ENCODE measurements around the gene NCEH1.
"Not testable (repeated sequence)": the region's sequence is repeated elsewhere in the genome, so short reads cannot be mapped to it uniquely, and the experiment has no call there.

NCEH1 gene

GRCh38 chr3:172612871-172613678 is 97.8 kb downstream of the NCEH1 start:
- no peak for DNase-seq (ENCODE audit: low read depth)

GRCh38 chr3:172609750-172610149 is 101.1 kb downstream of the NCEH1 start:
- no peak for DNase-seq (ENCODE audit: low read depth)

- no peak for DNase-seq (ENCODE audit: low read depth)
Measured at GRCh38 chr3:172608575-172608974, 102.3 kb downstream of the NCEH1 start.

GRCh38 chr3:172607305-172608121 is 103.4 kb downstream of the NCEH1 start:
- DNase-seq (ENCODE audit: low read depth): no peak

GRCh38 chr3:172606021-172606420 is 104.8 kb downstream of the NCEH1 start:
- DNase-seq (ENCODE audit: low read depth): no peak

- no peak for DNase-seq (ENCODE audit: low read depth)
Measured at GRCh38 chr3:172604895-172605646, 105.8 kb downstream of the NCEH1 start.

GRCh38 chr3:172601066-172601832 is 109.6 kb downstream of the NCEH1 start:
- no peak for DNase-seq (ENCODE audit: low read depth)

GRCh38 chr3:172600644-172601065 is 110.2 kb downstream of the NCEH1 start:
- no peak for DNase-seq (ENCODE audit: low read depth)

- DNase-seq (ENCODE audit: low read depth): no peak
Measured at GRCh38 chr3:172598904-172599303, 112.0 kb downstream of the NCEH1 start.

GRCh38 chr3:172596394-172596706 is 114.5 kb downstream of the NCEH1 start:
- DNase-seq (ENCODE audit: low read depth): no peak

GRCh38 chr3:172595664-172596393 is 115.0 kb downstream of the NCEH1 start:
- no peak for DNase-seq (ENCODE audit: low read depth)

GRCh38 chr3:172594900-172595663 is 115.8 kb downstream of the NCEH1 start:
- not testable (repeated sequence) for DNase-seq (ENCODE audit: low read depth)

GRCh38 chr3:172592898-172593669 is 117.8 kb downstream of the NCEH1 start:
- no peak for DNase-seq (ENCODE audit: low read depth)

GRCh38 chr3:172591876-172592771 is 118.7 kb downstream of the NCEH1 start:
- peak; percentile 23 for DNase-seq (ENCODE audit: low read depth)

- DNase-seq (ENCODE audit: low read depth): no peak
Measured at GRCh38 chr3:172591125-172591605, 119.7 kb downstream of the NCEH1 start.

GRCh38 chr3:172586436-172586835 is 124.4 kb downstream of the NCEH1 start:
- no peak for DNase-seq (ENCODE audit: low read depth)

- no peak for DNase-seq (ENCODE audit: low read depth)
Measured at GRCh38 chr3:172585954-172586353, 124.9 kb downstream of the NCEH1 start.

GRCh38 chr3:172582712-172583111 is 128.2 kb downstream of the NCEH1 start:
- no peak for DNase-seq (ENCODE audit: low read depth)
